Right cardiac atrium (tissue), 5 donors: Measurements from ENCODE around the gene GRIP2. TPM values are rescaled to one million over a fixed set of nuclear protein-coding genes. Genes with fewer than 3 reads are reported as not detected.

Experiments
- ATAC-seq, 2 donors: fragments of 200-7000 bp; cut with Tn5 transposase; one replicate each; pipeline versions ENCODE4 v1.8.0 to v1.9.1; 2020; ENCODE audit warnings: moderate library complexity in 2 of 2, mild to moderate bottlenecking in 1 of 2
- DNase-seq, 3 donors: peaks; one replicate each; pipeline ENCODE4 v3.0.0-alpha.2; 2020
- H3K27ac ChIP-seq: one replicate; pipeline ENCODE4 v1.5.1; 2013; ENCODE audit warnings: mild to moderate bottlenecking, low read length, control low read depth, moderate library complexity
- H3K27me3 ChIP-seq: one replicate; pipeline ENCODE4 v1.6.1; 2013; ENCODE audit not compliant: control insufficient read depth, insufficient read depth
- H3K4me1 ChIP-seq: one replicate; pipeline ENCODE4 v1.6.1; 2013; ENCODE audit warnings: low read length; ENCODE audit not compliant: control insufficient read depth, insufficient read depth
- H3K4me3 ChIP-seq: one replicate; pipeline ENCODE4 v1.5.1; 2013; ENCODE audit warnings: low read length, control low read depth
- H3K9me3 ChIP-seq: one replicate; pipeline ENCODE4 v1.6.1; 2013; ENCODE audit warnings: low read length; ENCODE audit not compliant: control insufficient read depth
- WGBS: extraction: QIAGEN DNeasy Blood & Tissue Kit; methylation state at CpG from one replicate; pipeline ENCODE4 v1.1.7; 2013; 5-methylcytosine and 5-hydroxymethylcytosine counted together
- intact Hi-C, 4 donors: fragments of 100-400 bp; cut with DNase I; formaldehyde crosslinking; loops; one replicate each; pipeline versions ENCODE4 v1.11.0 to v1.14.0; 2022 to 2023
- polyA plus RNA-seq: library from polyadenylated mRNA; stranded (reverse); fragments of 200-250 nt; gene quantifications from one replicate; pipeline ENCODE4 v1.2.3, GENCODE V29; 2013
- total RNA-seq, 4 donors: library from RNA; stranded (reverse); fragmentation: NEBNext Ultra II Directional; extraction: Animal tissue kit (Norgen Biotek cat#: 25700); gene quantifications; one replicate each; pipeline ENCODE4 v1.2.1, GENCODE V29; 2021
- donor health status: healthy with polysubstance abuse.
- donor health status: DM: no; HTN: yes; CAD: no.
- donor health status: DM: no; HTN: no; CAD: no.
- donor health status: DM: no; HTN: yes; CAD: no; lungs with severe emphysema.
- donor health status: DM: yes; HTN: yes; CAD: no.

Gene GRIP2
- total and polyA plus RNA-seq, 5 donors: 8.7 to 14.5 (median 11.8) TPM

- intact Hi-C loops: no loop called here
- ATAC-seq: peak in 1 of 2 donors; percentile 7
- 92% methylated on average over 17 of the region's 17 CpGs for WGBS
- DNase-seq: peak in 2 of 3 donors; percentile 37 to 38
- peaks cover 6% of the 10 kb centered on the region for H3K4me1 ChIP-seq
- H3K27ac ChIP-seq: no peak overlapping the region
- no peaks in the 10 kb centered on the region for H3K9me3 ChIP-seq
- H3K27me3 ChIP-seq: no peaks in the 10 kb centered on the region
- H3K4me3 ChIP-seq: no peak overlapping the region
These were observed 8.2 kb downstream of the GRIP2 start for GRCh38 chr3:14531856-14532395.

DNA sequence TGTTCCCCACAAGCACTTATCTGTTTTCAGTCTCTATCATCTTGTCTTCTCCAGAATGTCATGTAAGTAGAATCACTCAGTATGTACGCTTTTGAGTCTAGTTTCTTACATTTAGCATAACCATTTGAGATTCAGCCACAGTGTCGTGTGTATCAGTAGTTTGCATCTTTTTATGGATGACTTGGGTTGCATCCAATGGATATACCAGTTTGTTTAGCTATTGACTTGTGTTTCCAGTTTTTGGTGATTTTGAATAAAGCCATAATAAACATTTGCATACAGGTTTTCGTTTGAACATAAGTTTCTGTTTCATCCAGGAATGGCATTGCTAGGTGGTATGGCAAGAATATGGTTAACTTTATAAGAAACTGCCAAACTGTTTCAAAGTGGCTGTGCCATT is 12.1 kb downstream of the GRIP2 start:
- no peak for ATAC-seq
- Histone ChIP-seq H3K4me3 (no peak overlapping the region), H3K4me1 (peaks cover 7% of the 10 kb centered on the region), H3K27me3 (no peaks in the 10 kb centered on the region), H3K27ac (no peak overlapping the region), H3K9me3 (no peaks in the 10 kb centered on the region)
- intact Hi-C loops: no loop called here
- DNase-seq: no peak
- 86% methylated on average over 3 of the region's 3 CpGs for WGBS

GRCh38 chr3:14525685-14526631 is 14.2 kb downstream of the GRIP2 start:
- H3K9me3 ChIP-seq: no peaks in the 10 kb centered on the region
- no peak overlapping the region for H3K4me3 ChIP-seq
- 43% methylated on average over 17 of the region's 17 CpGs for WGBS
- ATAC-seq (peak in 1 of 2 donors; percentile 52), DNase-seq (peak in 1 of 3 donors; percentile 44)
- intact Hi-C loops: no loop called here
- H3K4me1 ChIP-seq: peaks cover 7% of the 10 kb centered on the region
- H3K27ac ChIP-seq: peak overlapping the region; percentile 92
- no peaks in the 10 kb centered on the region for H3K27me3 ChIP-seq

DNA sequence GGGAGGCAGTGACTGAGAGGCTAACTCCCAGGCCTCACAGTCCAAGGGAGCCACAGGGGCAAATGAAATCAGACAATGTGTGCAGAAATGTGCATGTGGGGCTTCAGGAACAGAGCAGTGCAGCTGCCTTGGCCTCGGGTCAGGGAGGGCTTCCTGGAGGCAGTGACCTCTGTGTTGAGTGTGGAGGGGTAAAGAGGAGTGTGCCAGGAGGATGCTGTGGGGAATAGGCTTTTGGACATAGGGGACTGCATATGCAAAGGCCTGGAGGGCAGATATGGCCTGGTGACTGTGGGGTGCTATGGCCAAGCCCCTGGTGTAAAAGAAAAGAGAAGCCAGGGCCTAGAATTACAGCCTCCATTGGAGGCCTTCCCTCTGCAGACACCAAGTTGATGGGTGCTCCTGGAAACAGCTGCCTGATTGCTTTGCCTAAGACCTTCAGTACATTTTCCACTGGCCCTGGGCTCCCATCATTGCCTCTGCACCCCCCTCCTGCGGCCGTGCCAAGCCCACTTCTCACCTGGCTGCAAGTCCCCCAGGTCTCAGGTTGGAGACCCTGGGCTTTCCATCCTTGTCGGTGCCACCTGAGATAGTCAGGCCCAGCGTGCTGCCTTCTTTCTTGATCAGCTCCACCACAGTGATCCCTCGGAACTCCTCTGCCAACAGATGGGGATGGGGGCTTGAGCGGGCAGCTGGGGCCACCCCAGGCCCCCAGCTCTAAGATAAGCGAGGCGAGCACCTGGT is 15.1 kb downstream of the GRIP2 start:
- Histone ChIP-seq H3K4me1 (peaks cover 7% of the 10 kb centered on the region), H3K9me3 (no peaks in the 10 kb centered on the region), H3K27ac (peak overlapping the region; percentile 92), H3K4me3 (no peak overlapping the region), H3K27me3 (no peaks in the 10 kb centered on the region)
- WGBS: 93% methylated on average over 9 of the region's 9 CpGs
- DNase-seq (peak in 1 of 3 donors; percentile 34), ATAC-seq (no peak)
- intact Hi-C loops: no loop called here

DNA sequence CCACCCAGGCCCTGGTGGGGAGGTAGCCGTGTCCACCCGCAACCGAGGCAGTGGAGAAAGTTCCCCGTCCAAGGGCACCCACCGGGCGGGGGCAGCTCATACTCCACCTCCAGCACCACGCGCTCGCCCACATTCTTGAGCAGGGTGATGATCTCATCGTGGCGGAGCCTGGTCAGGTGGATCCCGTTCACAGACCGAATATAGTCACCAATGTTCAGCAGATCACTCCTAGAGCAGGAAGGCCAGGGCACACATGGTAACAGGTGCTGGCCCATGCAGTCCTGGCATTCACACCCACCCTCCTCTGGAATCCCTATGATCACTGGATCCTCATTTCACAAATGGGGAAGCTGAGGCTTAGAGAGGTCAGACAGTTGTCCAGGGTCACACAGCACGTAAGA is 15.8 kb downstream of the GRIP2 start:
- Histone ChIP-seq H3K27me3 (no peaks in the 10 kb centered on the region), H3K4me1 (peaks cover 7% of the 10 kb centered on the region), H3K4me3 (no peak overlapping the region), H3K9me3 (no peaks in the 10 kb centered on the region), H3K27ac (peak overlapping the region; percentile 92)
- peak in 2 of 3 donors; percentile 76 to 78 for DNase-seq
- intact Hi-C loops: no loop called here
- peak; percentile 48 to 70 for ATAC-seq
- 73% methylated on average over 14 of the region's 14 CpGs for WGBS

- Histone ChIP-seq H3K9me3 (no peaks in the 10 kb centered on the region), H3K4me1 (peaks cover 7% of the 10 kb centered on the region), H3K27ac (peak overlapping the region; percentile 92), H3K4me3 (no peak overlapping the region), H3K27me3 (no peaks in the 10 kb centered on the region)
- no peak for DNase-seq
- intact Hi-C loops: no loop called here
- no peak for ATAC-seq
- WGBS: 72% methylated on average over 7 of the region's 7 CpGs
These were observed 16.4 kb downstream of the GRIP2 start for GRCh38 chr3:14523792-14524191.

- Histone ChIP-seq H3K27me3 (no peaks in the 10 kb centered on the region), H3K27ac (peak overlapping the region; percentile 92), H3K4me1 (peaks cover 7% of the 10 kb centered on the region), H3K4me3 (no peak overlapping the region), H3K9me3 (no peaks in the 10 kb centered on the region)
- WGBS: 90% methylated on average over 12 of the region's 12 CpGs
- DNase-seq: peak in 1 of 3 donors; percentile 38
- no peak for ATAC-seq
- intact Hi-C loops: no loop called here
These were observed 17.4 kb downstream of the GRIP2 start for GRCh38 chr3:14522768-14523167.

GRCh38 chr3:14522129-14522691 is 17.9 kb downstream of the GRIP2 start:
- no peak overlapping the region for H3K4me3 ChIP-seq
- ATAC-seq: peak; percentile 65 to 80
- H3K27me3 ChIP-seq: no peaks in the 10 kb centered on the region
- WGBS: 45% methylated on average over 16 of the region's 16 CpGs
- intact Hi-C loops: no loop called here
- H3K4me1 ChIP-seq: peaks cover 7% of the 10 kb centered on the region
- peak; percentile 44 to 87 (median 80) for DNase-seq
- peak overlapping the region; percentile 92 for H3K27ac ChIP-seq
- H3K9me3 ChIP-seq: no peaks in the 10 kb centered on the region

DNA sequence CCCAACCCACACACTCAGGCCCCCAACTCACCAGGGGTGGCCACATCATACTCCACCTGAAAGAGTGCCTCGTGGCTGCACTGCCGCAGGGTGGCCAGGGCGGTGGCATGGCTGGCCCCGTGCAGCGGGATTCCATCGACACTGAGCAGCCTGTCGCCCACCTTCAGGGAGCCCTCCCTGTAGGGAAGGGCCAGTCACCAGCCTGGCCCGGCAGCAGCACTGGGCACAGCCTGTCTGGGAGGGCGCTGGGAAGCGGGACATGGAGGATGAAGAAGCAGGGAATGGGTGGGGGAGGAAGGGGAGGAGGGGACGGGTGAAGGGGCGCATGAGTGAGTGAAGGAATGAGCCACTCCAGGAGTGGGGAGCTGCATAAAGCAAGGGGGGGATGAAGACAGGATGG is 18.5 kb downstream of the GRIP2 start:
- peak in 2 of 3 donors; percentile 49 for DNase-seq
- Histone ChIP-seq H3K27me3 (no peaks in the 10 kb centered on the region), H3K4me1 (peaks cover 7% of the 10 kb centered on the region), H3K27ac (peak overlapping the region; percentile 92), H3K9me3 (no peaks in the 10 kb centered on the region), H3K4me3 (no peak overlapping the region)
- WGBS: 75% methylated on average over 12 of the region's 12 CpGs
- intact Hi-C loops: no loop called here
- peak; percentile 2 for ATAC-seq

- Histone ChIP-seq H3K27me3 (no peaks in the 10 kb centered on the region), H3K27ac (peak overlapping the region; percentile 92), H3K9me3 (no peaks in the 10 kb centered on the region), H3K4me3 (no peak overlapping the region), H3K4me1 (peaks cover 4% of the 10 kb centered on the region)
- intact Hi-C loops: no loop called here
- DNase-seq (peak in 1 of 3 donors; percentile 3), ATAC-seq (no peak)
- 84% methylated on average over 8 of the region's 8 CpGs for WGBS
These were observed 19.2 kb downstream of the GRIP2 start for GRCh38 chr3:14520967-14521366.
